SK-N-SH treated with all-trans-retinoic acid at 6 μM for 48 hours (cell line): ENCODE results near the gene OSCAR.

ENCODE experiments used
- ATAC-seq: fragments of 200-7000 bp; cut with Tn5 transposase; 3 replicates; pipeline ENCODE4 v1.9.1; 2020; ENCODE audit warnings: mild to moderate bottlenecking, moderate library complexity
- ARNTL ChIP-seq: fragments of 450-650 bp; formaldehyde crosslinking; IDR thresholded peaks from 2 replicates; pipeline ENCODE4 v1.5.0; 2020; ENCODE audit warnings: low read depth, mild to moderate bottlenecking, moderate library complexity, borderline replicate concordance
- BACH2 ChIP-seq: fragments of 250-450 bp; sonication (Bioruptor Pico); IDR thresholded peaks from 2 replicates; pipeline ENCODE4 v1.9.0; 2021; ENCODE audit warnings: mild to moderate bottlenecking, borderline replicate concordance
- CREB5 ChIP-seq: fragments of 250-450 bp; sonication (Bioruptor Pico); IDR thresholded peaks from 2 replicates; pipeline ENCODE4 v1.5.1; 2020; ENCODE audit warnings: low read depth, mild to moderate bottlenecking, moderate library complexity
- CSDC2 ChIP-seq: fragments of 250-450 bp; sonication (Bioruptor Pico); IDR thresholded peaks from 2 replicates; pipeline ENCODE4 v1.5.0; 2020; ENCODE audit warnings: mild to moderate bottlenecking, moderate library complexity
- CSRNP3 ChIP-seq: fragments of 250-450 bp; sonication (Bioruptor Pico); IDR thresholded peaks from 2 replicates; pipeline ENCODE4 v1.5.1; 2021; ENCODE audit warnings: mild to moderate bottlenecking, moderate library complexity
- ESRRG ChIP-seq: fragments of 250-450 bp; sonication (Bioruptor Pico); IDR thresholded peaks from 2 replicates; pipeline ENCODE4 v1.6.1; 2021; ENCODE audit warnings: mild to moderate bottlenecking
- GLIS3 ChIP-seq: fragments of 250-450 bp; sonication (Bioruptor Pico); IDR thresholded peaks from 2 replicates; pipeline ENCODE4 v1.5.0; 2020; ENCODE audit warnings: mild to moderate bottlenecking, moderate library complexity
- ISL1 ChIP-seq: fragments of 250-450 bp; sonication (Bioruptor Pico); IDR thresholded peaks from 2 replicates; pipeline ENCODE4 v2.1.2; 2022; ENCODE audit warnings: mild to moderate bottlenecking, moderate library complexity
- OSR1 ChIP-seq: fragments of 250-450 bp; sonication (Bioruptor Pico); IDR thresholded peaks from 2 replicates; pipeline ENCODE4 v1.8.0; 2022; ENCODE audit warnings: moderate library complexity, mild to moderate bottlenecking, inconsistent platforms
- PATZ1 ChIP-seq: fragments of 250-450 bp; sonication (Bioruptor Pico); IDR thresholded peaks from 2 replicates; pipeline ENCODE4 v1.8.0; 2020; ENCODE audit warnings: mild to moderate bottlenecking, moderate library complexity, borderline replicate concordance
- POU6F1 ChIP-seq: fragments of 250-450 bp; sonication (Bioruptor Pico); IDR thresholded peaks from 2 replicates; pipeline ENCODE4 v1.8.0; 2021; ENCODE audit warnings: low read depth, mild to moderate bottlenecking, moderate library complexity, borderline replicate concordance
- PPARA ChIP-seq: fragments of 250-450 bp; sonication (Bioruptor Pico); IDR thresholded peaks from 2 replicates; pipeline ENCODE4 v1.5.0; 2020; ENCODE audit warnings: mild to moderate bottlenecking, borderline replicate concordance
- RARB ChIP-seq: fragments of 250-450 bp; sonication (Bioruptor Pico); IDR thresholded peaks from 2 replicates; pipeline ENCODE4 v1.8.0; 2021; ENCODE audit warnings: mild to moderate bottlenecking, moderate library complexity
- SNAI2 ChIP-seq: fragments of 250-450 bp; sonication (Bioruptor Pico); IDR thresholded peaks from 2 replicates; pipeline ENCODE4 v1.5.0; 2020; ENCODE audit warnings: mild to moderate bottlenecking, moderate library complexity
- TCF4 ChIP-seq: fragments of 250-450 bp; sonication (Bioruptor Pico); IDR thresholded peaks from 2 replicates; pipeline ENCODE4 v1.8.0; 2021; ENCODE audit warnings: mild to moderate bottlenecking, moderate library complexity, borderline replicate concordance
- TOX ChIP-seq: fragments of 250-450 bp; sonication (Bioruptor Pico); IDR thresholded peaks from 2 replicates; pipeline ENCODE4 v1.8.0; 2021; ENCODE audit warnings: mild to moderate bottlenecking, moderate library complexity, borderline replicate concordance
- TSHZ2 ChIP-seq: fragments of 250-450 bp; sonication (Bioruptor Pico); IDR thresholded peaks from 2 replicates; pipeline ENCODE4 v1.5.0; 2020; ENCODE audit warnings: mild to moderate bottlenecking, moderate library complexity
- ZC3H10 ChIP-seq: fragments of 250-450 bp; sonication (Bioruptor Pico); IDR thresholded peaks from 2 replicates; pipeline ENCODE4 v1.5.1; 2021; ENCODE audit warnings: mild to moderate bottlenecking, moderate library complexity
- ZFP3 ChIP-seq: fragments of 250-450 bp; sonication (Bioruptor Pico); IDR thresholded peaks from 2 replicates; pipeline ENCODE4 v1.5.0; 2020; ENCODE audit warnings: mild to moderate bottlenecking, moderate library complexity
- ZFP30 ChIP-seq: fragments of 450-650 bp; formaldehyde crosslinking; IDR thresholded peaks from 2 replicates; pipeline ENCODE4 v1.5.0; 2022; ENCODE audit warnings: mild to moderate bottlenecking, moderate library complexity
- ZNF565 ChIP-seq: fragments of 450-650 bp; formaldehyde crosslinking; conservative IDR thresholded peaks from 2 replicates; pipeline ENCODE4 v1.5.0; 2020; ENCODE audit warnings: low read depth, mild to moderate bottlenecking, moderate library complexity
- ZNF8 ChIP-seq: fragments of 450-650 bp; formaldehyde crosslinking; IDR thresholded peaks from 2 replicates; pipeline ENCODE4 v1.5.0; 2020; ENCODE audit warnings: mild to moderate bottlenecking, moderate library complexity

Gene OSCAR

GRCh38 chr19:54114340-54115108 lies 13.9 kb upstream of the OSCAR start:
- TF ChIP-seq ZFP3 (no peak), ZNF565 (CRISPR knock-in tag) (no peak), GLIS3 (CRISPR knock-in tag) (no peak), ZNF8 (no peak), PATZ1 (CRISPR knock-in tag) (no peak), SNAI2 (CRISPR knock-in tag) (no peak), ESRRG (no peak), RARB (no peak), ARNTL (CRISPR knock-in tag) (no peak), POU6F1 (CRISPR knock-in tag) (no peak), CSRNP3 (CRISPR knock-in tag) (no peak), BACH2 (CRISPR knock-in tag) (no peak), ISL1 (CRISPR knock-in tag) (no peak), OSR1 (no peak), TCF4 (CRISPR knock-in tag) (no peak), ZFP30 (no peak), PPARA (CRISPR knock-in tag) (no peak), CSDC2 (CRISPR knock-in tag) (no peak), CREB5 (CRISPR knock-in tag) (no peak), TOX (no peak)
- ATAC-seq = peak; percentile 73

GRCh38 chr19:54109651-54110050 lies 9.0 kb upstream of the OSCAR start:
- no peak for ATAC-seq
- no peak for TF ChIP-seq ARNTL (CRISPR knock-in tag)
- TF ChIP-seq BACH2 (CRISPR knock-in tag) = no peak
- no peak for TF ChIP-seq ZFP3
- no peak for TF ChIP-seq SNAI2 (CRISPR knock-in tag)
- no peak for TF ChIP-seq ZNF565 (CRISPR knock-in tag)
- no peak for TF ChIP-seq OSR1
- TF ChIP-seq ZC3H10 (CRISPR knock-in tag) = no peak
- no peak for TF ChIP-seq TSHZ2 (CRISPR knock-in tag)
- no peak for TF ChIP-seq ZNF8
- no peak for TF ChIP-seq CSDC2 (CRISPR knock-in tag)
- TF ChIP-seq TCF4 (CRISPR knock-in tag) = no peak
- TF ChIP-seq TOX = no peak
- no peak for TF ChIP-seq ZFP30
- no peak for TF ChIP-seq CSRNP3 (CRISPR knock-in tag)
- no peak for TF ChIP-seq RARB
